LNCAP (cell line): Measurements from ENCODE around the gene VPS41.

Experiments
- CTCF ChIP-seq: fragments of 450-650 bp; IDR thresholded peaks from 2 replicates; pipeline ENCODE4 v1.5.1; 2017; ENCODE audit warnings: mild to moderate bottlenecking

Gene VPS41

GRCh38 chr7:38679419-38679818 is 229.6 kb downstream of the VPS41 start:
- TF ChIP-seq CTCF, result no peak

- TF ChIP-seq CTCF, result no peak
Observed at GRCh38 chr7:38678698-38679054, 230.3 kb downstream of the VPS41 start.

GRCh38 chr7:38677981-38678697 is 230.9 kb downstream of the VPS41 start:
- no peak for TF ChIP-seq CTCF

- no peak for TF ChIP-seq CTCF
Observed at GRCh38 chr7:38675494-38676106, 233.4 kb downstream of the VPS41 start.

- TF ChIP-seq CTCF, result no peak
Observed at GRCh38 chr7:38674513-38674912, 234.5 kb downstream of the VPS41 start.

GRCh38 chr7:38673795-38674194 is 235.2 kb downstream of the VPS41 start:
- no peak for TF ChIP-seq CTCF
